HG03439 (cell line): ENCODE data around the gene DDT.
A peak's percentile ranks its signal among the peaks of the same experiment; 100 is the strongest.
"Not testable (repeated sequence)": the region's sequence is repeated elsewhere in the genome, so short reads cannot be mapped to it uniquely, and the experiment has no call there.

ENCODE experiments used
- ATAC-seq: cut with Tn5 transposase; IDR thresholded peaks from one replicate; pipeline ENCODE4 v1.9.1; 2021; ENCODE audit warnings: mild to moderate bottlenecking, moderate library complexity; ENCODE audit not compliant: unreplicated experiment

Gene DDT

GRCh38 chr22:23989583-23990244, 15.5 kb upstream of the DDT start:
- ATAC-seq, result not testable (repeated sequence)

GRCh38 chr22:23986538-23987178, 12.4 kb upstream of the DDT start:
- not testable (repeated sequence) for ATAC-seq

GRCh38 chr22:23986089-23986488, 11.8 kb upstream of the DDT start:
- not testable (repeated sequence) for ATAC-seq

- ATAC-seq, result no peak
These were observed 10.2 kb upstream of the DDT start for GRCh38 chr22:23984430-23984829.

GRCh38 chr22:23980567-23980966, 6.3 kb upstream of the DDT start:
- not testable (repeated sequence) for ATAC-seq

- ATAC-seq, result not testable (repeated sequence)
These were observed 5.5 kb upstream of the DDT start, which contains the start of gene GSTT2 for GRCh38 chr22:23979557-23980240. Gene GSTT2 (plus strand): TSS chr22:23980134.

GRCh38 chr22:23977304-23977703, 3.1 kb upstream of the DDT start:
- not testable (repeated sequence) for ATAC-seq

GRCh38 chr22:23974836-23975352, 653 bp upstream of the DDT start:
- ATAC-seq, result peak; percentile 34

GRCh38 chr22:23971927-23972326, 2.3 kb downstream of the DDT start:
- ATAC-seq, result not testable (repeated sequence)

GRCh38 chr22:23970816-23971486, 3.3 kb downstream of the DDT start:
- ATAC-seq, result no peak

- ATAC-seq, result no peak
These were observed 4.0 kb downstream of the DDT start for GRCh38 chr22:23970201-23970641.

GRCh38 chr22:23969071-23969470, 5.2 kb downstream of the DDT start:
- ATAC-seq, result no peak

- ATAC-seq, result peak; percentile 91
These were observed 7.7 kb downstream of the DDT start, which contains the start of gene DDTL for GRCh38 chr22:23966568-23966967. Gene DDTL (plus strand): TSS chr22:23966888. CDS start chr22:23966915, 27 bp downstream.

- ATAC-seq, result peak; percentile 34
These were observed 8.1 kb downstream of the DDT start for GRCh38 chr22:23966094-23966493.

GRCh38 chr22:23961084-23961771, 13.0 kb downstream of the DDT start, which contains the start of gene GSTT2B:
Gene GSTT2B (minus strand): TSS chr22:23961195. CDS start chr22:23961131, 64 bp downstream.
- not testable (repeated sequence) for ATAC-seq

- peak; percentile 59 for ATAC-seq
These were observed 17.8 kb downstream of the DDT start for GRCh38 chr22:23956301-23956900.

GRCh38 chr22:23955886-23956285, 18.4 kb downstream of the DDT start:
- not testable (repeated sequence) for ATAC-seq

- ATAC-seq, result not testable (repeated sequence)
These were observed 19.3 kb downstream of the DDT start for GRCh38 chr22:23954991-23955305.

- not testable (repeated sequence) for ATAC-seq
These were observed 19.8 kb downstream of the DDT start for GRCh38 chr22:23954193-23954990.
